Left lobe of liver (tissue), 2 donors: ENCODE measurements around the gene MEF2B. TPM values are rescaled to one million over a fixed set of nuclear protein-coding genes. Genes with fewer than 3 reads are reported as not detected.
A peak's percentile ranks its signal among the peaks of the same experiment; 100 is the strongest.
"Not testable (repeated sequence)": the region's sequence is repeated elsewhere in the genome, so short reads cannot be mapped to it uniquely, and the experiment has no call there.

Experiments used
- ATAC-seq: fragments of 200-7000 bp; cut with Tn5 transposase; one replicate; pipeline ENCODE4 v1.9.1; 2020; ENCODE audit warnings: mild to moderate bottlenecking, moderate library complexity
- DNase-seq: peaks from one replicate; pipeline ENCODE4 v3.0.0-alpha.2; 2020; ENCODE audit warnings: low spot score
- total RNA-seq: library from RNA; stranded (reverse); gene quantifications from one replicate; pipeline ENCODE4 v1.2.1, GENCODE V29; 2021
- donor health status: DM: no; HTN: no; CAD: no; lungs with moderate emphysema.
- donor health status: DM: no; HTN: yes; CAD: no.

MEF2B gene
- total RNA-seq, 1 donor from 2014 or later: 2.8 TPM

- no peak for DNase-seq
- ATAC-seq: no peak
Measured at GRCh38 chr19:19193926-19194325, 23.9 kb upstream of the MEF2B start.

- ATAC-seq (no peak), DNase-seq (no peak)
Measured at GRCh38 chr19:19192910-19193423, 22.9 kb upstream of the MEF2B start.

- ATAC-seq: peak; percentile 92
Measured at GRCh38 chr19:19192078-19192882, 22.2 kb upstream of the MEF2B start, which contains the start of the genes BORCS8 and RFXANK. Gene BORCS8 (minus strand): TSS chr19:19192152. CDS start chr19:19192117, 35 bp downstream. Gene RFXANK (plus strand): TSS chr19:19192258. CDS start chr19:19193947, 1,689 bp downstream.

GRCh38 chr19:19191768-19192077, 21.7 kb upstream of the MEF2B start:
- no peak for ATAC-seq
- no peak for DNase-seq

More at GRCh38 chr19:19192078-19192882, 22.2 kb upstream of the MEF2B start, which contains the start of the genes BORCS8 and RFXANK:
- peak; percentile 99 for DNase-seq

- no peak for DNase-seq
- no peak for ATAC-seq
Measured at GRCh38 chr19:19186742-19187141, 16.7 kb upstream of the MEF2B start.

- DNase-seq (no peak), ATAC-seq (peak; percentile 90)
Measured at GRCh38 chr19:19185853-19186740, 16.0 kb upstream of the MEF2B start.

GRCh38 chr19:19181488-19181998, 11.5 kb upstream of the MEF2B start:
- ATAC-seq (no peak), DNase-seq (no peak)

GRCh38 chr19:19179548-19180441, 9.7 kb upstream of the MEF2B start:
- ATAC-seq: no peak

GRCh38 chr19:19176950-19177349, 6.9 kb upstream of the MEF2B start:
- DNase-seq: no peak
- no peak for ATAC-seq

More at GRCh38 chr19:19179548-19180441, 9.7 kb upstream of the MEF2B start:
- no peak for DNase-seq

- not testable (repeated sequence) for ATAC-seq, DNase-seq
Measured at GRCh38 chr19:19173243-19173642, 3.2 kb upstream of the MEF2B start.

GRCh38 chr19:19171821-19172532, 1.9 kb upstream of the MEF2B start:
- DNase-seq (no peak), ATAC-seq (peak; percentile 56)

- DNase-seq (no peak), ATAC-seq (no peak)
Measured at GRCh38 chr19:19170873-19171672, 1.0 kb upstream of the MEF2B start.

GRCh38 chr19:19169236-19170052, 619 bp downstream of the MEF2B start:
- ATAC-seq (no peak), DNase-seq (no peak)

- ATAC-seq (no peak), DNase-seq (no peak)
Measured at GRCh38 chr19:19167612-19168011, 2.5 kb downstream of the MEF2B start.

- DNase-seq (no peak), ATAC-seq (no peak)
Measured at GRCh38 chr19:19165396-19165795, 4.7 kb downstream of the MEF2B start.

GRCh38 chr19:19162495-19162894, 7.6 kb downstream of the MEF2B start:
- no peak for DNase-seq
- ATAC-seq: no peak

GRCh38 chr19:19160461-19161035, 9.5 kb downstream of the MEF2B start:
- DNase-seq (no peak), ATAC-seq (no peak)
